Body of pancreas (tissue), 4 donors: Measurements from ENCODE around the gene MAGEA1.

Source experiments
- CTCF ChIP-seq, 7 experiments: fragments of 450-650 bp in 4 of 7; fragments of 200-600 bp in 3 of 7; sonication (generic) in 3 of 7; IDR thresholded peaks; one replicate each; pipeline ENCODE4 v1.5.1; 2016 to 2019; ENCODE audit warnings: antibody characterized with exemption in 7 of 7
- POLR2A ChIP-seq, 3 donors: fragments of 450-650 bp; IDR thresholded peaks; one replicate each; pipeline ENCODE4 v1.6.1; 2016; ENCODE audit warnings: antibody characterized with exemption in 3 of 3, mild to moderate bottlenecking in 2 of 3

DNA sequence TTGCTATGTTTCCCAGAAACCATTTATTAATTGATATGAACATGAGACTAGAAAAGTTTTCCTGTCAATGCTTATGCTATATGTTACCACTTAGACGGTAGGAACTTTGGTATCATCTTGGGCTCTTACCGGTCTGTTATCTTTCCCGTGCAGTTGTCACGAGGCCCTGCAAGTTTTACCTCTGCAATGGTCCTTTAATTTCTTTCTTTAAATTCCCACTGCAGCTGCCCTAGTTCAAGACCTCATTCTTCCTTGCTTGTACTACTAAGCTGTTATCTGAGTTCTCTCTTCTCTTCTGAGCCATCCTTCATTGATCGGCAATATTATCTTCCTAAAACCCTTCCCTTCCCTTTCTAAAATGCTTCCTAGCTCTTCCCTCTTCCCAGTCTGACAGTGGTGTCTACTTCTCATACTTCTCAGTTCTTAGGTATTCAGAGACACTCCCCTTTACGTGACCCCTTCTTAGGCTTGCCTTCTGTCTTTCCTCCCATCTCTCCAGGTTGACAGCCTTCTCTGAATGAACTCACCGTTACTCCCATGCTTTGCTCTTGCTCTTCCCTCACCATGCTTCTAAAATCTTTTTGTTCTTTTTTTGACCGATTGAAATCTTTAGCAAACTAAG, 27.5 kb downstream of the MAGEA1 start:
- TF ChIP-seq POLR2A (IDR thresholded peaks at IDR 0.05): no peak
- no peak for TF ChIP-seq CTCF (IDR thresholded peaks at IDR 0.05)
